Liver (tissue), 9 donors: Measurements from ENCODE around the gene CDH4. TPM values are rescaled to one million over a fixed set of nuclear protein-coding genes. Genes with fewer than 3 reads are reported as not detected.

Experiments used
- DNase-seq: peaks from one replicate; pipeline ENCODE4 v3.0.0-alpha.2; 2017; ENCODE audit warnings: low spot score
- H3K27ac ChIP-seq, 2 donors: one replicate each; pipeline ENCODE4 v1.7.0; 2013; ENCODE audit warnings: inconsistent platforms in 2 of 2, low read length in 2 of 2, control low read depth in 1 of 2, low read depth in 1 of 2, mild to moderate bottlenecking in 1 of 2
- H3K27me3 ChIP-seq, 4 donors: one replicate each; pipeline versions ENCODE4 v1.6.1 to v1.7.0; 2013; ENCODE audit warnings: low read length in 3 of 4, inconsistent platforms in 1 of 4, mild to moderate bottlenecking in 1 of 4, moderate library complexity in 1 of 4; ENCODE audit not compliant: control insufficient read depth in 4 of 4, insufficient read depth in 4 of 4
- H3K36me3 ChIP-seq, 4 donors: one replicate each; pipeline versions ENCODE4 v1.6.1 to v1.7.0; 2013; ENCODE audit warnings: low read length in 3 of 4, mild to moderate bottlenecking in 3 of 4, low read depth in 1 of 4, moderate library complexity in 1 of 4; ENCODE audit not compliant: control insufficient read depth in 4 of 4, insufficient read depth in 3 of 4
- H3K4me1 ChIP-seq, 4 donors: one replicate each; pipeline versions ENCODE4 v1.6.1 to v1.7.0; 2013; ENCODE audit warnings: low read length in 3 of 4, mild to moderate bottlenecking in 3 of 4, moderate library complexity in 1 of 4; ENCODE audit not compliant: control insufficient read depth in 4 of 4, insufficient read depth in 4 of 4
- H3K4me3 ChIP-seq, 3 donors: one replicate each; pipeline versions ENCODE4 v1.6.1 to v1.7.0; 2013; ENCODE audit warnings: low read length in 3 of 3, control low read depth in 1 of 3, low read depth in 1 of 3, mild to moderate bottlenecking in 1 of 3
- H3K9ac ChIP-seq, 2 donors: one replicate each; pipeline ENCODE4 v1.7.0; 2013; ENCODE audit warnings: low read length in 2 of 2, mild to moderate bottlenecking in 2 of 2, moderate library complexity in 2 of 2, control low read depth in 1 of 2, low read depth in 1 of 2
- H3K9me3 ChIP-seq, 4 donors: one replicate each; pipeline versions ENCODE4 v1.6.1 to v1.7.0; 2013; ENCODE audit warnings: low read length in 3 of 4; ENCODE audit not compliant: control insufficient read depth in 4 of 4
- EGR1 ChIP-seq, 2 donors: IDR thresholded peaks; 2 replicates each; pipeline ENCODE4 v1.6.1; 2016 to 2018; ENCODE audit warnings: antibody characterized with exemption in 2 of 2, low read depth in 2 of 2
- FOXA1 ChIP-seq: IDR thresholded peaks from 2 replicates; pipeline ENCODE4 v1.6.1; 2016; ENCODE audit warnings: antibody characterized with exemption
- FOXA2 ChIP-seq: IDR thresholded peaks from 2 replicates; pipeline ENCODE4 v1.6.1; 2016; ENCODE audit warnings: antibody characterized with exemption
- GABPA ChIP-seq, 2 donors: IDR thresholded peaks in 1 of 2; conservative IDR thresholded peaks in 1 of 2; 2 replicates each; pipeline ENCODE4 v1.6.1; 2016; ENCODE audit warnings: antibody characterized with exemption in 2 of 2, mild to moderate bottlenecking in 1 of 2, moderate library complexity in 1 of 2
- HNF4A ChIP-seq, 2 donors: conservative IDR thresholded peaks; 2 replicates each; pipeline ENCODE4 v1.6.1; 2016; ENCODE audit warnings: antibody characterized with exemption in 2 of 2, mild to moderate bottlenecking in 2 of 2
- HNF4G ChIP-seq: IDR thresholded peaks from 2 replicates; pipeline ENCODE4 v1.6.1; 2016; ENCODE audit warnings: antibody characterized with exemption
- JUND ChIP-seq, 2 donors: IDR thresholded peaks; 2 replicates each; pipeline ENCODE4 v1.6.1; 2016; ENCODE audit warnings: antibody characterized with exemption in 2 of 2
- NR2F2 ChIP-seq: IDR thresholded peaks from 2 replicates; pipeline ENCODE4 v1.6.1; 2016; ENCODE audit warnings: antibody characterized with exemption
- RAD21 ChIP-seq, 2 donors: IDR thresholded peaks; 2 replicates each; pipeline ENCODE4 v1.6.1; 2016; ENCODE audit warnings: antibody characterized with exemption in 2 of 2, mild to moderate bottlenecking in 2 of 2
- RXRA ChIP-seq, 2 donors: IDR thresholded peaks; 2 replicates each; pipeline ENCODE4 v1.6.1; 2017 to 2018; ENCODE audit warnings: antibody characterized with exemption in 2 of 2, mild to moderate bottlenecking in 1 of 2
- SP1 ChIP-seq: IDR thresholded peaks from 2 replicates; pipeline ENCODE4 v1.6.1; 2018; ENCODE audit warnings: antibody characterized with exemption, mild to moderate bottlenecking
- TAF1 ChIP-seq: conservative IDR thresholded peaks from 2 replicates; pipeline ENCODE4 v1.6.1; 2016; ENCODE audit warnings: antibody characterized with exemption, mild to moderate bottlenecking
- YY1 ChIP-seq: IDR thresholded peaks from 2 replicates; pipeline ENCODE4 v1.6.1; 2016; ENCODE audit warnings: antibody characterized with exemption, mild to moderate bottlenecking
- WGBS: extraction: QIAGEN DNeasy Blood & Tissue Kit; methylation state at CpG from one replicate; pipeline ENCODE4 v1.1.7; 2013; 5-methylcytosine and 5-hydroxymethylcytosine counted together
- polyA plus RNA-seq, 2 donors: library from polyadenylated mRNA; stranded (reverse) in 1 of 2; unstranded in 1 of 2; fragments of 200-250 nt in 1 of 2; fragments of >200 nt in 1 of 2; fragmentation: Nextera tagmentation in 1 of 2; extraction: Ambion mirVana in 1 of 2; gene quantifications; one replicate each; pipeline versions ENCODE4 v1.2.1 to v1.2.3, GENCODE V29; 2013 to 2015
- total RNA-seq, 2 donors: library from RNA; depleted of rRNA; stranded (reverse); fragments of >200 nt; gene quantifications; one replicate each; pipeline ENCODE4 v1.2.3, GENCODE V29; 2014
- TF ChIP-seq, protein P1 (sequence below): IDR thresholded peaks from 2 replicates; pipeline ENCODE4 v1.6.1; 2016; ENCODE audit warnings: antibody characterized with exemption, mild to moderate bottlenecking
- TF ChIP-seq, protein P2 (sequence below): IDR thresholded peaks from 2 replicates; pipeline ENCODE4 v1.6.1; 2016; ENCODE audit warnings: antibody characterized with exemption
- TF ChIP-seq, protein P3 (sequence below): IDR thresholded peaks from 2 replicates; pipeline ENCODE4 v1.6.1; 2016; ENCODE audit warnings: antibody characterized with exemption
- TF ChIP-seq, protein P4 (sequence below): IDR thresholded peaks from 2 replicates; pipeline ENCODE4 v1.6.1; 2016; ENCODE audit warnings: antibody characterized with exemption
- TF ChIP-seq, protein P5 (sequence below): fragments of 150-350 bp; IDR thresholded peaks from 2 replicates; pipeline ENCODE4 v1.5.1; 2017; ENCODE audit warnings: improper control_type of control experiment, low read depth, low read length; ENCODE audit not compliant: missing input control
- donor health status: healthy.
- donor health status: healthy.
- donor health status: healthy.
- donor health status: healthy.
- donor health status: healthy.

The CDH4 gene
- total and polyA plus RNA-seq, 4 donors = 0.03 to 0.25 (median 0.19) TPM; not detected in 1

DNA sequence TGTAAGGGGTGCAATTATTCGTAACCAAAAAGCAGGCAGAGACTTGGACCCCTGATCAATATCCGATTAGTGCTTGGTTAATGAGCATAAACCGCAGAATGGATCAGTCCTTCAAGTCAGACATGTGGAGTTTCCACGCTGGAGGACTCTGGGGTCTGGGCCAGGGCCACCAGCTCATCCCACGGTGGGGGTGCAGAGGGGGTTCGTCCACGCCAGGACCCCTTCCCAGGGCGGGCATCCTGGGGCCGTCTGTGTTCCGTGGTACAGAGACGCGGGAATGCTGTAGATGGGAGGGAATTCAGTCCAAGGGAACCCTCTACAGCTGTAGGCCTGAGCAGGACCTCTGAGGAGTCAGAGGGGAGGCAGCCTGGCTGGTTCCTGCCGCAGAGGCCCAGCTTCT, 615.9 kb downstream of the CDH4 start:
- peaks cover 0 to 4% (median 1%) of the 10 kb centered on the region in 4 donors for H3K9me3 ChIP-seq
- no peaks in the 10 kb centered on the region for H3K4me1 ChIP-seq
- H3K9ac ChIP-seq = no peak overlapping the region
- DNase-seq = no peak
- no peaks in the 10 kb centered on the region for H3K36me3 ChIP-seq
- TF ChIP-seq EGR1 (IDR thresholded peaks at IDR 0.05; ENCODE audit: low read depth in 2 of 2) = no peak
- TF ChIP-seq TAF1 = no peak
- H3K4me3 ChIP-seq = no peak overlapping the region
- WGBS = 77% methylated on average over 13 of the region's 13 CpGs
- peaks cover 0 to 4% (median 0%) of the 10 kb centered on the region in 4 donors for H3K27me3 ChIP-seq
- no peak overlapping the region for H3K27ac ChIP-seq

DNA sequence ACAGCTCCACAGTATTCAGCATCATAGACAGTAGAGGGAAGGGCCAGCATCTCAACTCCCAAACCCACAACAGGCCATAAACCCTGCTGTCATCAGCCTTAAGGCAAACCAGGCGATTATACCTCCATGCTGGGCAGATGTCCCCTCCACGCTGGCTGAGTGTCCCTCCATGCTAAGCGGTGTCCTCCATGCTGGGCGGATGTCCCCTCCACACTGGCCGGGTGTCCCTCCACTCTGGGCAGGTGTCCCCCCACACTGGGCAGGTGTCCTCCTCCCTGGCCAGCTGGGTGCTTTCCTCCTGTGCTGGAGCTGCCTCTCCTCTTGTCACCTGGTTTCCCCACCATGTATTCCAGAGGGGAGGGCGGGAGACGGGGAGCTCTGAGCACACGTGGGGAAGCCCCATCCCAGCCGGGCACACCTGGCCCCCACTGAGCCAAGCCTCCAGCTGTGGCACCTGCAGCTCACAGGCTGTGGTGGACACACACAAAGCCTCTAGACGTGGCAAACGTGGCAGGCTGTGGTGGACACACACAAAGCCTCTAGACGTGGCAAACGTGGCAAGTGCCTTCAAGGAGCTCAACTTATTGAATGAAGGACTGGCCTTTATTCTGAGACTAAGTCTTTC, 616.5 kb downstream of the CDH4 start:
- DNase-seq = no peak
- H3K9ac ChIP-seq = no peak overlapping the region
- peaks cover 0 to 4% (median 0%) of the 10 kb centered on the region in 4 donors for H3K27me3 ChIP-seq
- no peak overlapping the region for H3K27ac ChIP-seq
- H3K4me1 ChIP-seq = no peaks in the 10 kb centered on the region
- no peaks in the 10 kb centered on the region for H3K36me3 ChIP-seq
- peaks cover 0 to 4% (median 1%) of the 10 kb centered on the region in 4 donors for H3K9me3 ChIP-seq
- 70% methylated on average over 13 of the region's 13 CpGs for WGBS
- no peak overlapping the region for H3K4me3 ChIP-seq
- TF ChIP-seq, protein P1, sequence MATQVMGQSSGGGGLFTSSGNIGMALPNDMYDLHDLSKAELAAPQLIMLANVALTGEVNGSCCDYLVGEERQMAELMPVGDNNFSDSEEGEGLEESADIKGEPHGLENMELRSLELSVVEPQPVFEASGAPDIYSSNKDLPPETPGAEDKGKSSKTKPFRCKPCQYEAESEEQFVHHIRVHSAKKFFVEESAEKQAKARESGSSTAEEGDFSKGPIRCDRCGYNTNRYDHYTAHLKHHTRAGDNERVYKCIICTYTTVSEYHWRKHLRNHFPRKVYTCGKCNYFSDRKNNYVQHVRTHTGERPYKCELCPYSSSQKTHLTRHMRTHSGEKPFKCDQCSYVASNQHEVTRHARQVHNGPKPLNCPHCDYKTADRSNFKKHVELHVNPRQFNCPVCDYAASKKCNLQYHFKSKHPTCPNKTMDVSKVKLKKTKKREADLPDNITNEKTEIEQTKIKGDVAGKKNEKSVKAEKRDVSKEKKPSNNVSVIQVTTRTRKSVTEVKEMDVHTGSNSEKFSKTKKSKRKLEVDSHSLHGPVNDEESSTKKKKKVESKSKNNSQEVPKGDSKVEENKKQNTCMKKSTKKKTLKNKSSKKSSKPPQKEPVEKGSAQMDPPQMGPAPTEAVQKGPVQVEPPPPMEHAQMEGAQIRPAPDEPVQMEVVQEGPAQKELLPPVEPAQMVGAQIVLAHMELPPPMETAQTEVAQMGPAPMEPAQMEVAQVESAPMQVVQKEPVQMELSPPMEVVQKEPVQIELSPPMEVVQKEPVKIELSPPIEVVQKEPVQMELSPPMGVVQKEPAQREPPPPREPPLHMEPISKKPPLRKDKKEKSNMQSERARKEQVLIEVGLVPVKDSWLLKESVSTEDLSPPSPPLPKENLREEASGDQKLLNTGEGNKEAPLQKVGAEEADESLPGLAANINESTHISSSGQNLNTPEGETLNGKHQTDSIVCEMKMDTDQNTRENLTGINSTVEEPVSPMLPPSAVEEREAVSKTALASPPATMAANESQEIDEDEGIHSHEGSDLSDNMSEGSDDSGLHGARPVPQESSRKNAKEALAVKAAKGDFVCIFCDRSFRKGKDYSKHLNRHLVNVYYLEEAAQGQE = no peak
- TF ChIP-seq HNF4A (conservative IDR thresholded peaks at IDR 0.05) (no peak), RXRA (IDR thresholded peaks at IDR 0.05) (no peak), FOXA2 (no peak), EGR1 (IDR thresholded peaks at IDR 0.05; ENCODE audit: low read depth in 2 of 2) (no peak), YY1 (no peak), HNF4G (no peak), TAF1 (no peak), SP1 (no peak), NR2F2 (no peak), FOXA1 (no peak), JUND (IDR thresholded peaks at IDR 0.05) (no peak), GABPA (IDR thresholded peaks at IDR 0.05 in 1 of 2, conservative IDR thresholded peaks at IDR 0.05 in 1 of 2) (no peak), RAD21 (IDR thresholded peaks at IDR 0.05) (no peak)
- TF ChIP-seq, protein P2, sequence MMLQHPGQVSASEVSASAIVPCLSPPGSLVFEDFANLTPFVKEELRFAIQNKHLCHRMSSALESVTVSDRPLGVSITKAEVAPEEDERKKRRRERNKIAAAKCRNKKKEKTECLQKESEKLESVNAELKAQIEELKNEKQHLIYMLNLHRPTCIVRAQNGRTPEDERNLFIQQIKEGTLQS = no peak
- TF ChIP-seq, protein P3, sequence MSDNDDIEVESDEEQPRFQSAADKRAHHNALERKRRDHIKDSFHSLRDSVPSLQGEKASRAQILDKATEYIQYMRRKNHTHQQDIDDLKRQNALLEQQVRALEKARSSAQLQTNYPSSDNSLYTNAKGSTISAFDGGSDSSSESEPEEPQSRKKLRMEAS = no peak
- TF ChIP-seq, protein P4, sequence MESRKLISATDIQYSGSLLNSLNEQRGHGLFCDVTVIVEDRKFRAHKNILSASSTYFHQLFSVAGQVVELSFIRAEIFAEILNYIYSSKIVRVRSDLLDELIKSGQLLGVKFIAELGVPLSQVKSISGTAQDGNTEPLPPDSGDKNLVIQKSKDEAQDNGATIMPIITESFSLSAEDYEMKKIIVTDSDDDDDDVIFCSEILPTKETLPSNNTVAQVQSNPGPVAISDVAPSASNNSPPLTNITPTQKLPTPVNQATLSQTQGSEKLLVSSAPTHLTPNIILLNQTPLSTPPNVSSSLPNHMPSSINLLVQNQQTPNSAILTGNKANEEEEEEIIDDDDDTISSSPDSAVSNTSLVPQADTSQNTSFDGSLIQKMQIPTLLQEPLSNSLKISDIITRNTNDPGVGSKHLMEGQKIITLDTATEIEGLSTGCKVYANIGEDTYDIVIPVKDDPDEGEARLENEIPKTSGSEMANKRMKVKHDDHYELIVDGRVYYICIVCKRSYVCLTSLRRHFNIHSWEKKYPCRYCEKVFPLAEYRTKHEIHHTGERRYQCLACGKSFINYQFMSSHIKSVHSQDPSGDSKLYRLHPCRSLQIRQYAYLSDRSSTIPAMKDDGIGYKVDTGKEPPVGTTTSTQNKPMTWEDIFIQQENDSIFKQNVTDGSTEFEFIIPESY = no peak
- TF ChIP-seq, protein P5, sequence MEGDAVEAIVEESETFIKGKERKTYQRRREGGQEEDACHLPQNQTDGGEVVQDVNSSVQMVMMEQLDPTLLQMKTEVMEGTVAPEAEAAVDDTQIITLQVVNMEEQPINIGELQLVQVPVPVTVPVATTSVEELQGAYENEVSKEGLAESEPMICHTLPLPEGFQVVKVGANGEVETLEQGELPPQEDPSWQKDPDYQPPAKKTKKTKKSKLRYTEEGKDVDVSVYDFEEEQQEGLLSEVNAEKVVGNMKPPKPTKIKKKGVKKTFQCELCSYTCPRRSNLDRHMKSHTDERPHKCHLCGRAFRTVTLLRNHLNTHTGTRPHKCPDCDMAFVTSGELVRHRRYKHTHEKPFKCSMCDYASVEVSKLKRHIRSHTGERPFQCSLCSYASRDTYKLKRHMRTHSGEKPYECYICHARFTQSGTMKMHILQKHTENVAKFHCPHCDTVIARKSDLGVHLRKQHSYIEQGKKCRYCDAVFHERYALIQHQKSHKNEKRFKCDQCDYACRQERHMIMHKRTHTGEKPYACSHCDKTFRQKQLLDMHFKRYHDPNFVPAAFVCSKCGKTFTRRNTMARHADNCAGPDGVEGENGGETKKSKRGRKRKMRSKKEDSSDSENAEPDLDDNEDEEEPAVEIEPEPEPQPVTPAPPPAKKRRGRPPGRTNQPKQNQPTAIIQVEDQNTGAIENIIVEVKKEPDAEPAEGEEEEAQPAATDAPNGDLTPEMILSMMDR = no peak
